Caco-2 (cell line): ENCODE measurements around the gene LRRN3. TPM values are rescaled to one million over a fixed set of nuclear protein-coding genes. Genes with fewer than 3 reads are reported as not detected.

ENCODE experiments used
- BruUV-seq: library from RNA; stranded (reverse); fragments of 400-500 nt; replicated peaks from 2 replicates; lab custom pipeline; 2021; lab: Mats Ljungman, UMichigan
- CTCF ChIA-PET: fragments of 300-600 bp; sonication (Branson Sonifier 250); formaldehyde crosslinking; loops from one replicate; lab custom pipeline; 2022; ENCODE audit warnings: antibody characterized with exemption; lab: Charles Lee
- POLR2A ChIA-PET: fragments of 300-600 bp; sonication (Branson Sonifier 250); formaldehyde crosslinking; loops from one replicate; lab custom pipeline; 2022; ENCODE audit warnings: antibody characterized with exemption; lab: Charles Lee
- DNase-seq, 2 experiments: peaks; one replicate each; pipeline versions ENCODE4 v3.0.0 to v3.0.0-alpha.2; 2020 to 2022
- H3K27me3 ChIP-seq: replicated peaks from 2 replicates; pipeline ENCODE4 v1.6.0; 2011; ENCODE audit warnings: low read length; ENCODE audit not compliant: control insufficient read depth, insufficient read depth
- H3K36me3 ChIP-seq: 2 replicates; pipeline ENCODE4 v1.5.1; 2011; ENCODE audit warnings: low read length; ENCODE audit not compliant: control insufficient read depth, insufficient read depth
- H3K4me1 ChIP-seq: fragments of 250-450 bp; sonication (Bioruptor Pico); 2 replicates; pipeline ENCODE4 v1.5.1; 2020; ENCODE audit warnings: mild to moderate bottlenecking
- H3K4me3 ChIP-seq: 2 replicates; pipeline ENCODE4 v1.5.1; 2011; ENCODE audit warnings: low read depth, mild to moderate bottlenecking, control low read depth, low read length
- H3K9me3 ChIP-seq: fragments of 250-450 bp; sonication (Bioruptor Pico); 2 replicates; pipeline ENCODE4 v1.5.1; 2020; ENCODE audit warnings: mild to moderate bottlenecking, moderate library complexity
- H3K27ac Mint-ChIP-seq: one replicate; pipeline ENCODE4 v1.8.0; 2022; ENCODE audit warnings: mixed read lengths; ENCODE audit not compliant: unreplicated experiment
- H3K27me3 Mint-ChIP-seq: one replicate; pipeline ENCODE4 v1.8.0; 2022; ENCODE audit warnings: mixed read lengths; ENCODE audit not compliant: insufficient read depth, unreplicated experiment
- H3K36me3 Mint-ChIP-seq: one replicate; pipeline ENCODE4 v1.8.0; 2022; ENCODE audit warnings: mild to moderate bottlenecking, mixed read lengths; ENCODE audit not compliant: insufficient read depth, unreplicated experiment
- H3K4me1 Mint-ChIP-seq: one replicate; pipeline ENCODE4 v1.8.0; 2022; ENCODE audit warnings: low read depth, mixed read lengths; ENCODE audit not compliant: unreplicated experiment
- H3K4me3 Mint-ChIP-seq: one replicate; pipeline ENCODE4 v1.8.0; 2022; ENCODE audit warnings: mild to moderate bottlenecking, moderate library complexity, mixed read lengths; ENCODE audit not compliant: unreplicated experiment
- H3K9me3 Mint-ChIP-seq: one replicate; pipeline ENCODE4 v1.8.0; 2022; ENCODE audit warnings: mixed read lengths; ENCODE audit not compliant: unreplicated experiment
- CTCF ChIP-seq, 2 experiments: fragments of 200-600 bp in 1 of 2; IDR thresholded peaks; 1 replicate in 1 of 2; 2 replicates in 1 of 2; pipeline versions ENCODE4 v1.5.1 to v1.8.0; 2011 to 2022; ENCODE audit warnings: antibody characterized with exemption in 1 of 2, control low read depth in 1 of 2, inconsistent platforms in 1 of 2, low read depth in 1 of 2, low read length in 1 of 2, mild to moderate bottlenecking in 1 of 2, moderate library complexity in 1 of 2; ENCODE audit not compliant: insufficient read depth in 1 of 2, severe bottlenecking in 1 of 2, unreplicated experiment in 1 of 2
- intact Hi-C: fragments of 100-400 bp; cut with micrococcal nuclease; formaldehyde crosslinking; loops from one replicate; pipeline ENCODE4 v1.10.0; 2022; ENCODE audit not compliant: unreplicated experiment
- total RNA-seq: library from RNA; stranded (reverse); gene quantifications from 2 replicates; pipeline ENCODE4 v1.2.3, GENCODE V29; 2022

LRRN3 gene
- total RNA-seq, 1 experiment from 2014 or later = 0.68 TPM

- Mint-ChIP-seq H3K4me3 (no peak overlapping the region), H3K4me1 (peaks cover 11% of the 10 kb centered on the region), H3K27ac (no peak overlapping the region), H3K36me3 (no peaks in the 10 kb centered on the region), H3K27me3 (no peaks in the 10 kb centered on the region), H3K9me3 (peaks cover 8% of the 10 kb centered on the region)
- BruUV-seq = no TSS peak
- Histone ChIP-seq H3K27me3 (no peaks in the 10 kb centered on the region), H3K36me3 (no peaks in the 10 kb centered on the region), H3K9me3 (no peaks in the 10 kb centered on the region), H3K4me3 (no peak overlapping the region), H3K4me1 (peaks cover 14% of the 10 kb centered on the region)
- no peak for TF ChIP-seq CTCF (IDR thresholded peaks at IDR 0.05; ENCODE audit: insufficient read depth in 1 of 2, low read depth in 1 of 2, low read length in 1 of 2, severe bottlenecking in 1 of 2, unreplicated experiment in 1 of 2)
- intact Hi-C loops = no loop called here
- no peak for DNase-seq
- CTCF ChIA-PET = no interaction called here
- POLR2A ChIA-PET = no interaction called here
Measured at GRCh38 chr7:111115966-111116365, 25.0 kb downstream of the LRRN3 start.

- Mint-ChIP-seq H3K9me3 (no peaks in the 10 kb centered on the region), H3K4me1 (no peaks in the 10 kb centered on the region), H3K36me3 (no peaks in the 10 kb centered on the region), H3K27ac (no peak overlapping the region), H3K27me3 (no peaks in the 10 kb centered on the region), H3K4me3 (no peak overlapping the region)
- Histone ChIP-seq H3K27me3 (no peaks in the 10 kb centered on the region), H3K4me3 (no peak overlapping the region), H3K4me1 (no peaks in the 10 kb centered on the region), H3K9me3 (no peaks in the 10 kb centered on the region), H3K36me3 (no peaks in the 10 kb centered on the region)
- no TSS peak for BruUV-seq
- POLR2A ChIA-PET = no interaction called here
- no peak for TF ChIP-seq CTCF (IDR thresholded peaks at IDR 0.05; ENCODE audit: insufficient read depth in 1 of 2, low read depth in 1 of 2, low read length in 1 of 2, severe bottlenecking in 1 of 2, unreplicated experiment in 1 of 2)
- CTCF ChIA-PET = no interaction called here
- DNase-seq = no peak
- intact Hi-C loops = no loop called here
Measured at GRCh38 chr7:111126987-111127386, 36.1 kb downstream of the LRRN3 start.

GRCh38 chr7:111129435-111129834, 38.5 kb downstream of the LRRN3 start:
- H3K36me3 ChIP-seq = no peaks in the 10 kb centered on the region
- no peak for DNase-seq
- Mint-ChIP-seq H3K27me3 (no peaks in the 10 kb centered on the region), H3K4me3 (no peak overlapping the region), H3K27ac (no peak overlapping the region), H3K36me3 (no peaks in the 10 kb centered on the region), H3K4me1 (no peaks in the 10 kb centered on the region), H3K9me3 (no peaks in the 10 kb centered on the region)
- H3K27me3 ChIP-seq = no peaks in the 10 kb centered on the region
- TF ChIP-seq CTCF (IDR thresholded peaks at IDR 0.05; ENCODE audit: insufficient read depth in 1 of 2, low read depth in 1 of 2, low read length in 1 of 2, severe bottlenecking in 1 of 2, unreplicated experiment in 1 of 2) = no peak
- no peaks in the 10 kb centered on the region for H3K4me1 ChIP-seq
- ChIA-PET CTCF (no interaction called here), POLR2A (no interaction called here)
- H3K9me3 ChIP-seq = no peaks in the 10 kb centered on the region
- no TSS peak for BruUV-seq
- no peak overlapping the region for H3K4me3 ChIP-seq
- intact Hi-C loops = no loop called here
